NB4 (cell line): ENCODE measurements around the gene BLACAT1.

Experiments used
- CTCF ChIP-seq: IDR thresholded peaks from one replicate; pipeline ENCODE4 v1.5.1; 2012; ENCODE audit warnings: low read depth, low read length
- POLR2A ChIP-seq: IDR thresholded peaks from 2 replicates; pipeline ENCODE4 v1.6.1; 2011; ENCODE audit warnings: mild to moderate bottlenecking; ENCODE audit not compliant: insufficient read length; ENCODE audit errors: extremely low read depth

- TF ChIP-seq CTCF (no peak), POLR2A (no peak)
Observed at GRCh38 chr1:205421798-205422197, 34.0 kb downstream of the BLACAT1 start, which contains the start of gene LEMD1.
